GM19043 (cell line): ENCODE results near the gene ARHGEF10L.

Experiments used
- ATAC-seq: cut with Tn5 transposase; IDR thresholded peaks from one replicate; pipeline ENCODE4 v1.9.1; 2021; ENCODE audit warnings: low read depth; ENCODE audit not compliant: unreplicated experiment

Gene ARHGEF10L

GRCh38 chr1:17586172-17586964 is 46.9 kb downstream of the ARHGEF10L start:
- ATAC-seq: no peak

GRCh38 chr1:17587693-17588047 is 48.2 kb downstream of the ARHGEF10L start:
- no peak for ATAC-seq

- no peak for ATAC-seq
Observed at GRCh38 chr1:17588048-17588871, 48.8 kb downstream of the ARHGEF10L start.

- no peak for ATAC-seq
Observed at GRCh38 chr1:17591814-17592430, 52.4 kb downstream of the ARHGEF10L start.

GRCh38 chr1:17594026-17594425 is 54.5 kb downstream of the ARHGEF10L start:
- ATAC-seq: no peak

GRCh38 chr1:17594690-17595601 is 55.4 kb downstream of the ARHGEF10L start:
- no peak for ATAC-seq

- no peak for ATAC-seq
Observed at GRCh38 chr1:17595602-17595925, 56.1 kb downstream of the ARHGEF10L start.

- no peak for ATAC-seq
Observed at GRCh38 chr1:17596186-17596585, 56.7 kb downstream of the ARHGEF10L start.

- ATAC-seq: no peak
Observed at GRCh38 chr1:17596651-17597509, 57.4 kb downstream of the ARHGEF10L start.

- ATAC-seq: no peak
Observed at GRCh38 chr1:17597651-17598050, 58.2 kb downstream of the ARHGEF10L start.

- ATAC-seq: no peak
Observed at GRCh38 chr1:17598251-17598650, 58.8 kb downstream of the ARHGEF10L start.

GRCh38 chr1:17599291-17599953 is 59.9 kb downstream of the ARHGEF10L start:
- no peak for ATAC-seq

GRCh38 chr1:17599954-17600300 is 60.4 kb downstream of the ARHGEF10L start:
- ATAC-seq: no peak

- ATAC-seq: no peak
Observed at GRCh38 chr1:17600321-17600720, 60.8 kb downstream of the ARHGEF10L start.

GRCh38 chr1:17601643-17602382 is 62.3 kb downstream of the ARHGEF10L start:
- no peak for ATAC-seq

GRCh38 chr1:17603091-17603841 is 63.8 kb downstream of the ARHGEF10L start:
- no peak for ATAC-seq

GRCh38 chr1:17605582-17606344 is 66.3 kb downstream of the ARHGEF10L start:
- no peak for ATAC-seq
